GM12892 (cell line): ENCODE data around the gene MAPK14.
A peak's percentile ranks its signal among the peaks of the same experiment; 100 is the strongest.

ENCODE experiments used
- DNase-seq: peaks from one replicate; pipeline ENCODE4 v3.0.0; 2011; ENCODE audit not compliant: insufficient read length
- FAIRE-seq: peaks from 2 replicates; lab custom pipeline; 2011; peaks lifted over from hg19 to GRCh38; lab: Jason Lieb, UNC
- POLR2A ChIP-seq: IDR thresholded peaks from 2 replicates; pipeline ENCODE4 v1.6.1; 2011; ENCODE audit warnings: low read depth, low read length, control low read depth
- POLR2AphosphoS5 ChIP-seq: IDR thresholded peaks from 2 replicates; pipeline ENCODE4 v1.6.1; 2011; ENCODE audit warnings: low read depth, low read length, control low read depth
- TAF1 ChIP-seq: IDR thresholded peaks from 2 replicates; pipeline ENCODE4 v1.6.1; 2011; ENCODE audit warnings: low read depth, mild to moderate bottlenecking, control low read depth, low read length, borderline replicate concordance

Gene MAPK14

DNA sequence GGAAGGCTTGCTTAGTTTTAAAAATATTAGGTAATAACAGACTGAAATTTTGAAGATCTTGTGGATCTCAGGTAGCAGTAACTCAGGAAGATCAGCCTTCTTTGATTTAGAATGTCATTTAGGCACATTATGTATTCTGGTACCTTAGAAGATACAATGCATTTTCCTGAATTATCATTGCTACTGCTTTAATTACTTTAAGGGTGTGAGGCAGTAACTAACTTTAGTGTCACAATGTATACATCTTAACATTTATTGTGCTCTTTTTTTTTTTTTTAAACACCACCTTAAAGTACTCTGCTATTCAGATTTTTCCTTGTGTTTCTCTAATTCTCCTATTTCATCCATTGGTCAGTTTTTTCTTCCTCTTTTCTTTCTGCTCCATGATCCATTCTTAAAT is 13.3 kb downstream of the MAPK14 start:
- TF ChIP-seq POLR2AphosphoS5 (no peak), POLR2A (no peak)
- DNase-seq (no peak), FAIRE-seq (no peak)

GRCh38 chr6:36042618-36043260 is 15.1 kb downstream of the MAPK14 start:
- FAIRE-seq = no peak

DNA sequence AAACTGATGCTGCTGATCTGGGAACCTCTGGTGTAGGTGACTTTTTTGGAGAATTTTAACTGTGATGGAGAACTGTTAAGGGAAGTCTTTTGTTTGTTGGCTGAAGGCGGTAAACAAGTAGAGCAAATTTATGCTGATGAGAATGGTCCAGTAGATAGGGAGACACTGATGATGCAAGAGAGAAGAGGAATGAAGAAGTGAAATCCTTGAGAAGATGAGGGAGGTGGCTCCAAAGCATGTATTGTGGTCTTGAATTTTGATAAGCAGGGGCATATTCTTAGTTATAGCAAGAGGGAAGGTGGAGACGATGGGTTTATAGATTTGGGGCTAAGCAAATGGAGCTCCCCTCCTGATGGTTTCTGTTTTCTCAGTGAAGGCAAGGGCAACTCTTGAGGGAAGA is 22.0 kb downstream of the MAPK14 start:
- TF ChIP-seq POLR2A (no peak), TAF1 (no peak), POLR2AphosphoS5 (no peak)
- no peak for FAIRE-seq
- DNase-seq = no peak

More at GRCh38 chr6:36042618-36043260, 15.1 kb downstream of the MAPK14 start:
- no peak for DNase-seq
- TF ChIP-seq POLR2AphosphoS5 = no peak

GRCh38 chr6:36050305-36050704 is 22.7 kb downstream of the MAPK14 start:
- FAIRE-seq (peak; percentile 54), DNase-seq (no peak)
- TF ChIP-seq TAF1 = no peak
- no peak for TF ChIP-seq POLR2AphosphoS5
- no peak for TF ChIP-seq POLR2A

DNA sequence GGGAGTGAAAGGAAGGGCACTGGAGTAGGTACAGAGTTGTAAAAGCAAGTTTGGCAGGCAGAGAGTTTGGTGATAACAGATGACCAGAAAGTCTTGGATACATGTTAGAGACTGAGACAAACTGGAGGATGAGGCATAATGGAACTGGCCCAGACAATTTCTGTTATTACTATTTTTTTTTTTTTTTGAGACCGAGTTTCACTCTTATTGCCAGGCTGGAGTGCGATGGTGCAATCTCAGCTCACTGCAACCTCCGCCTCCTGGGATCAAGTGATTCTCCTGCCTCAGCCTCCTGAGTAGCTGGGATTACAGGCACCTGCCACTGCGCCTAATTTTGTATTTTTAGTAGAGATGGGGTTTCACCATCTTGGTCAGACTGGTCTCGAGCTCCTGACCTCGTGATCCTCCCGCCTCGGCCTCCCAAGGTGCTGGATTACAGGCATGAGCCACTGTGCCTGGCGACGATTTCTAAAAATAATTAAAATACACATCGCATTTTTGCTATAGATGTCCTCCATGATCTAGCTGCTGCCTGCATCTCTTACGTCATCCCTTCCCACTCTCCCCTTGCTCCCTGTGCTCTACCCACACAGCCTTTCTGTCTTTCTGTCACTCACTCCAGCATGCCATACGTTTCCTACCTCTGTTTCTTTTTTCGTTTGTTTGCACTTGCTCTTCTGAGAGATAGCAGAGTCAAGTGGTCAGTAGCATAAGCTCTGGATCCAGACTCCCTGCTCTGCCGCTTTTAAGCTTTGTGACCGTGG is 23.5 kb downstream of the MAPK14 start:
- FAIRE-seq (no peak), DNase-seq (no peak)
- no peak for TF ChIP-seq TAF1
- no peak for TF ChIP-seq POLR2A
- TF ChIP-seq POLR2AphosphoS5 = no peak

DNA sequence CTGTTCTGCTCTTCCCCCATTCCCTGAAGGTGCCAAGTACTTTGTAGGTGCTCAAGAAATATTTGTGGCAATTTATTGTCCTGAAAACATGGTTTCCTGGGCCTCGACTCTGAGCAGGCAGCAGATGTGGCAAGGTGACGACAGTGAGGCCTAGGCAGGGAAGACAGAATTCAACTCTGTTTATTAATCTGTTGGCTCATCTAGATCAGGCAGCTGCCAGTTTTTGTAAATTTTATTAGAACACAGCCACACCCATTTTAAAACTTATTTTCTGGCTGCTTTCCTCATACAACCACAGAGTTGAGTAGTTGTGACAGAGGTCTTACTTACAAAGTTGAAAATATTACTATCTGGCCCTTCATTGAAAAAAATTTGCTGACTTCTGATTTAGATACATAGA is 24.5 kb downstream of the MAPK14 start:
- TF ChIP-seq POLR2A = no peak
- no peak for TF ChIP-seq TAF1
- no peak for TF ChIP-seq POLR2AphosphoS5
- DNase-seq = no peak
- no peak for FAIRE-seq

DNA sequence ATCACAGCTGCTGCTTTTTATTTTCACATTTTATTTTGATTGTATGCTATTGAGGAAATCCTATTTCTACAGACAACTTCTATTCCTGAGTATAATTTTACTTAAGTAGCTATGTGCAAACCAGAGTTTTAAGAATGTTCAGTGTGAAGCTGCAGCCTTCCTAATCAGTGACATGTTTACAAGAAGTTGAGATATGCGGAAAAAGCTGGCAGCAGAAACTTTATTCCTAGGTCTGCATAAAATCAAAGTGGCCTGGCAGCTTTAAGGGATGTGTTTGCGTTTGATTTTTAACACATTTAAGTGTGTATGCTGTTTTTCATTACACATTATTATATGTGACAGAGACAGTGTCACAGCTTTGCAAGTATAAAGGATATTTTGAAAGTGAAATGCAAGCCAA is 26.3 kb downstream of the MAPK14 start:
- DNase-seq = no peak
- no peak for FAIRE-seq
- TF ChIP-seq POLR2A = no peak
- TF ChIP-seq POLR2AphosphoS5 = no peak
- TF ChIP-seq TAF1 = no peak

DNA sequence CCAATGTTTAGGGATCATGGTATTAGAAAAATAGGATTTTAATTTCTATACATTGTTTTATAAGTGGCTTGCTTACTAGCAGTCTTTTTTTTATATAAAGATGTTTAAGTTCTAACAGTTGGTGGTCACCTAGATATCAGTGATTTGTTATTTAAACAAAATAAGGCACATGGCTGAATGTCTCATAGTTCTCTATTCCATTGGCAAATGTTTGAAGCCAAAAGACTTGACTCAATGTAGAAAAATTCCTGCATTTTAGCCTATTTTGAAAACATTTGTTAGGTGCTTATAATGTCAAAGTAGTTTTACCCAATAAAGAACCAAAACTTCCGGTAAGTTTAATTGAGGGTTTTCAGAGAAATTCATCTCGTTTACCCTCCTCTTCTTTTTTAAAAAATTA is 26.8 kb downstream of the MAPK14 start:
- DNase-seq (no peak), FAIRE-seq (no peak)
- TF ChIP-seq TAF1 (no peak), POLR2A (no peak), POLR2AphosphoS5 (no peak)

DNA sequence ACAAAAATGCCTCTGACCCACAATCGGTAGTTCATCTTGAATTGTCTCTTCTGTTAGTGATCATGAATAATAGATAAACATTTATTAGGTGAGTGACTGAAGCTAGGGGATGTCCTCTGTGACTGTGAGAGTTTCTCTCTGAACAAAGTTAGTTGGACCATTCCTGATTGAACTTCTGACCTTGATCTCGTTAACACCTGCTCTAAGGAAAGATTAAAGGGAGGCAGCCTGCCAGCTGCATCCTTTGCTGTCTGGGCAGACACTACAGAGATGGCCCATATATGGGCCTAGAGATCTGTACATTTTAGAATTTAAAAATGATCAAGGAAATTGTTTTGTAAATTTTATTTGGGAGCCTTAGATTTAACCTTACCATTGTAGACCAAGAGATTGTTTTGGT is 27.3 kb downstream of the MAPK14 start:
- FAIRE-seq = no peak
- TF ChIP-seq POLR2A (no peak), TAF1 (no peak), POLR2AphosphoS5 (no peak)

DNA sequence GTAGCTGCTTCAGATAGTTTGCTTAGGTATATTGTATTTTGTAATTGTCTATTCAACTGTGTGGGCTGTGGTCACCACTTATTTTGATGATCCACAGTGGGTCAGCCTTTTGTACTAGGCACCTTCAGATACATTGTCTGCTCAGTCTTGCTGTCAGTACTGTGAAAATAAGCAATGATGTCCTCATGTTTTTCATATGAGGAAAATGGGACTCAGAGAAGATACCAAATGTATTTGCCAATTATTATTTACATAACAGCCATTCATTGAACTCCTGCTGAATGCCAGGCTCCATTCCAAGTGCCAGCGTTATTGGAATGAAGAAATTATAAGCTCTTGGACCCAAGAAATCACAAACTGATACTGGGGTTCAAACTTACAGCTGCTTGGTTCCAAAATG is 28.6 kb downstream of the MAPK14 start:
- TF ChIP-seq POLR2AphosphoS5 = no peak
- no peak for TF ChIP-seq TAF1
- no peak for TF ChIP-seq POLR2A
- FAIRE-seq = no peak
- DNase-seq = no peak

More for the DNA sequence above, 27.3 kb downstream of the MAPK14 start:
- no peak for DNase-seq

DNA sequence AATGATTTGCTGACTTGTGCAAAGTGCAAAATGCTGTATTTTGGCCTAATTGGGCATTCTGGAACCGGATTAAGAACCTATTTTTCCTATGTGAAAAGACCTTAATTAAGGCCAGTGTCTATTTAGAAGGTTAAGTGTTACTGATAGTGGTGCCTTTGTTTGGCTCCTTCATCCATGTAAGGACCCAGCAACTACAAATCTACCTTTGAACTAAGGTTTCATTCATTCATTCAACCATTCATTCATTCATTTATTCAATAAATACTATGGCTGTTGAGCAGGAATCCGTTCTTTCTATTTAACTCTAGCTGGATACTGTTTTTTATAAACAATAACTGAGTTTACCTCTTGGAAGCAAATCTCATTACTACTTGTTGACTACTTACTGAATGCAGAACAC is 33.6 kb downstream of the MAPK14 start:
- FAIRE-seq = no peak
- DNase-seq = no peak
- TF ChIP-seq POLR2A = no peak

DNA sequence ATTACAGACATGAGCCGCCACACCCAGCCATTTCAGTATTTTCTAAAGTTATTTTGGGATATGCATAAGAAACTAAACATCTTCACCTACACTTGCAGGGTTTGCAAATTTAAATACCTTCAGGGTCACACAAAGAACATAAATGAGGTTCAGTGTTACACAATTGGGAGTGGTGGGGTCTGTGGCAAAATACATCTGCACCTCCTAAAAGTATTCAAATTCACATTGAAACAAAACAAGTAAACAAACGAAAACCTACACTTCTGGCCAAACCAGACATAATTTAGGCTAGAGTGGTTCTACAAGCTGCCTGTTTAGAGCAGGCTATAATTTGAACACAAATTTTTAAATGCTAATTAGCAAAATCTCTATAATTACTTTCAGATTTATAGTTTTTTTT is 34.6 kb downstream of the MAPK14 start:
- DNase-seq = no peak
- TF ChIP-seq POLR2AphosphoS5 = no peak
- no peak for FAIRE-seq
